HepG2 (cell line): Measurements from ENCODE around the gene RBBP5. TPM values are rescaled to one million over a fixed set of nuclear protein-coding genes. Genes with fewer than 3 reads are reported as not detected.

Source experiments
- ATAC-seq: fragments of 200-7000 bp; cut with Tn5 transposase; 3 replicates; pipeline ENCODE4 v1.9.1; 2020; ENCODE audit warnings: mild to moderate bottlenecking, moderate library complexity
- BruUV-seq: library from RNA; stranded (reverse); fragments of 400-500 nt; replicated peaks from 2 replicates; lab custom pipeline; 2021; lab: Mats Ljungman, UMichigan
- CTCF ChIA-PET: fragments of 300-600 bp; formaldehyde crosslinking; extraction: SDS; loops from one replicate; lab custom pipeline; 2021; ENCODE audit warnings: low total read pairs, inconsistent platforms, low intra/inter-chr PET ratio; lab: Yijun Ruan, JAX
- POLR2A ChIA-PET: fragments of 350-600 bp; sonication (Branson Sonifier 250); formaldehyde crosslinking; loops from one replicate; lab custom pipeline; 2020; ENCODE audit warnings: antibody characterized with exemption, inconsistent platforms; lab: Yijun Ruan, JAX
- DNase-seq: peaks from one replicate; pipeline ENCODE4 v3.0.0-alpha.2; 2015; ENCODE audit warnings: low spot score
- FAIRE-seq: peaks from 3 replicates; lab custom pipeline; 2011; peaks lifted over from hg19 to GRCh38; lab: Jason Lieb, UNC
- H2AFZ ChIP-seq: one replicate; pipeline ENCODE4 v1.6.1; 2011; ENCODE audit warnings: low read length, inconsistent platforms
- H3K27ac ChIP-seq: fragments of 300-600 bp; 3 replicates; pipeline ENCODE4 v1.8.0; 2011; ENCODE audit warnings: mixed run types, mild to moderate bottlenecking, mixed read lengths, low read length, inconsistent platforms; ENCODE audit not compliant: insufficient read depth; ENCODE audit errors: extremely low read length
- H3K27me3 ChIP-seq, 2 experiments: fragments of 200-600 bp in 1 of 2; 2 replicates in 1 of 2; 3 replicates in 1 of 2; pipeline versions ENCODE4 v1.6.0 to v1.8.0; 2011; ENCODE audit warnings: low read length in 2 of 2, mild to moderate bottlenecking in 2 of 2, moderate library complexity in 2 of 2, inconsistent platforms in 1 of 2; ENCODE audit not compliant: insufficient read depth in 2 of 2, control insufficient read depth in 1 of 2
- H3K36me3 ChIP-seq, 2 experiments: fragments of 200-600 bp in 1 of 2; replicated peaks in 1 of 2; 2 replicates in 1 of 2; 3 replicates in 1 of 2; pipeline versions ENCODE4 v1.5.1 to v1.8.0; 2011; ENCODE audit warnings: low read length in 2 of 2, inconsistent platforms in 1 of 2; ENCODE audit not compliant: insufficient read depth in 2 of 2, control insufficient read depth in 1 of 2
- H3K4me1 ChIP-seq: 2 replicates; pipeline ENCODE4 v1.5.1; 2012; ENCODE audit warnings: low read length, inconsistent platforms; ENCODE audit not compliant: insufficient read depth
- H3K4me2 ChIP-seq: 2 replicates; pipeline ENCODE4 v1.6.0; 2011; ENCODE audit warnings: low read depth, low read length, inconsistent platforms
- H3K4me3 ChIP-seq, 3 experiments: fragments of 200-600 bp in 1 of 3; sonication (generic), shearing (Covaris generic) in 1 of 3; replicated peaks in 1 of 3; 2 replicates each; pipeline ENCODE4 v1.5.1; 2011 to 2016; ENCODE audit warnings: low read length in 3 of 3, inconsistent platforms in 2 of 3, low read depth in 2 of 3, mild to moderate bottlenecking in 2 of 3, control low read depth in 1 of 3, mixed read lengths in 1 of 3; ENCODE audit not compliant: insufficient read depth in 1 of 3
- H3K79me2 ChIP-seq: one replicate; pipeline ENCODE4 v1.6.1; 2011; ENCODE audit warnings: low read length, inconsistent platforms; ENCODE audit not compliant: insufficient read depth
- H3K9ac ChIP-seq: 2 replicates; pipeline ENCODE4 v1.6.0; 2011; ENCODE audit warnings: mild to moderate bottlenecking, low read depth, low read length, inconsistent platforms; ENCODE audit not compliant: insufficient read depth
- H3K9me3 ChIP-seq: 2 replicates; pipeline ENCODE4 v1.5.1; 2012; ENCODE audit warnings: mild to moderate bottlenecking, low read length
- H4K20me1 ChIP-seq: 2 replicates; pipeline ENCODE4 v1.6.0; 2011; ENCODE audit warnings: inconsistent platforms, mild to moderate bottlenecking, low read length, moderate library complexity; ENCODE audit not compliant: insufficient read depth
- ATF4 ChIP-seq, 2 experiments: fragments of 450-650 bp in 1 of 2; sonication (generic) in 1 of 2; formaldehyde crosslinking; IDR thresholded peaks; 2 replicates each; pipeline versions ENCODE4 v1.5.0 to v1.8.0; 2020 to 2022; ENCODE audit warnings: mild to moderate bottlenecking in 1 of 2, missing genetic modification reagents in 1 of 2
- BCL6 ChIP-seq: IDR thresholded peaks from 2 replicates; pipeline ENCODE4 v1.6.1; 2016; ENCODE audit warnings: missing genetic modification reagents, missing compliant biosample characterization
- IRF2 ChIP-seq: IDR thresholded peaks from 2 replicates; pipeline ENCODE4 v1.6.1; 2018; ENCODE audit warnings: missing genetic modification reagents, missing compliant biosample characterization
- PRMT3 ChIP-seq: sonication (generic); formaldehyde crosslinking; IDR thresholded peaks from 2 replicates; pipeline ENCODE4 v1.8.1; 2022; ENCODE audit warnings: low read depth, mild to moderate bottlenecking, moderate library complexity, missing genetic modification reagents, borderline replicate concordance
- ZBTB7B ChIP-seq: sonication (generic); formaldehyde crosslinking; IDR thresholded peaks from 2 replicates; pipeline ENCODE4 v1.4.0; 2020; ENCODE audit warnings: missing genetic modification reagents
- ZNF251 ChIP-seq: sonication (generic); formaldehyde crosslinking; IDR thresholded peaks from 2 replicates; pipeline ENCODE4 v1.9.0; 2021; ENCODE audit warnings: mild to moderate bottlenecking, missing genetic modification reagents
- ZNF432 ChIP-seq: sonication (generic); formaldehyde crosslinking; IDR thresholded peaks from 2 replicates; pipeline ENCODE4 v1.5.0; 2020; ENCODE audit warnings: missing genetic modification reagents, mild to moderate bottlenecking, borderline replicate concordance
- ZNF766 ChIP-seq: sonication (generic); formaldehyde crosslinking; IDR thresholded peaks from 2 replicates; pipeline ENCODE4 v1.5.0; 2020; ENCODE audit warnings: missing genetic modification reagents, borderline replicate concordance
- ZNF879 ChIP-seq: sonication (generic); formaldehyde crosslinking; IDR thresholded peaks from 2 replicates; pipeline ENCODE4 v1.8.1; 2023; ENCODE audit warnings: missing genetic modification reagents
- WGBS: methylation state at CpG from one replicate; pipeline ENCODE4 v1.1.6; 2017; ENCODE audit warnings: low lambda C conversion rate; 5-methylcytosine and 5-hydroxymethylcytosine counted together
- in situ Hi-C: cut with HindIII; loops from 2 replicates; pipeline ENCODE4 v1.10.0; 2017; ENCODE audit warnings: low pct_unique_long_range_greater_than_20kb; ENCODE audit not compliant: extremely low pct_ligation_motif_present
- intact Hi-C: fragments of 100-400 bp; cut with micrococcal nuclease; formaldehyde crosslinking; loops from one replicate; pipeline ENCODE4 v1.10.0; 2022; ENCODE audit not compliant: unreplicated experiment
- polyA plus RNA-seq, 8 experiments: library from polyadenylated mRNA; depleted of rRNA in 3 of 8; stranded (reverse) in 7 of 8; unstranded in 1 of 8; fragments of >200 nt; fragmentation: Illumina TruSeq in 4 of 8; extraction: Trizol in 4 of 8; gene quantifications; 2 replicates each; pipeline versions ENCODE4 v1.2.1 to v1.2.3, GENCODE V29; 2011 to 2016; ENCODE audit warnings: low read depth in 4 of 8, missing spikeins in 1 of 8, mixed read lengths in 1 of 8; ENCODE audit not compliant: insufficient read depth in 1 of 8
- total RNA-seq, 5 experiments: library from RNA; depleted of rRNA; stranded (reverse); fragments of >200 nt; fragmentation: Illumina TruSeq; extraction: Trizol; gene quantifications; 2 replicates each; pipeline ENCODE4 v1.2.3, GENCODE V29; 2016; ENCODE audit warnings: low read depth in 1 of 5
- TF ChIP-seq, protein P1 (sequence below): IDR thresholded peaks from 2 replicates; pipeline ENCODE4 v1.6.1; 2016

RBBP5 gene
- total and polyA plus RNA-seq, 2 of the 13 experiments (the other 11 are each of a cell fraction or from before 2014, with no cell fraction given): 6.6 to 17.1 TPM

DNA sequence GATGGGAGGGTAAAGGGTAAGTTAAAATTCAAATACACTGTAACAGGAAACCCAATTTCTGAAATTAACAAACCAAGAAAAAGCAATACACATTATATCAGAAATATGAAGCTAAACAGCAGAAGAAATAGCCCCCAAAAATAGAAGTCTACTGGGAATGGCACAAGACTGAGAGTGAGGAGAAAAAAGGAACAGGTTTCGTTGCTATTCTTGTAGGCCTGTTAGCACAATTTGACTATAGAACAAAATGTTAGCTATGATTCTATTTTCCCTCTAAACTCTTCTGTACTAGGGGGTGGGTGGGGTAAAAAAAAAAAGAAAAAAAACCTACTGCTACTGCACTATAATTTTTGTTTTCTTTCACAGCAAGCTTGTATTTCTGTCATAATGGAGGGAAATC lies 12.5 kb downstream of the RBBP5 start:
- intact Hi-C loops: no loop called here

More for the DNA sequence above, 12.5 kb downstream of the RBBP5 start:
- H3K36me3 ChIP-seq: peaks cover 1 to 42% of the 10 kb centered on the region in 2 experiments; a peak in 4 of 5 replicates
- POLR2A ChIA-PET: interaction anchor here (2.6 kb wide), 1 partner anchor 12 kb away, joined by 8 read pairs; the partner anchor contains the start of gene RBBP5
- no peaks in the 10 kb centered on the region for H3K79me2 ChIP-seq
- no peaks in the 10 kb centered on the region for H3K9me3 ChIP-seq
- H3K9ac ChIP-seq: no peak overlapping the region
- in situ Hi-C loops: no loop called here
- no peaks in the 10 kb centered on the region for H3K4me1 ChIP-seq
- DNase-seq: no peak
- H4K20me1 ChIP-seq: no peaks in the 10 kb centered on the region
- no peak overlapping the region for H2AFZ ChIP-seq
- CTCF ChIA-PET: no interaction called here
- no peaks in the 10 kb centered on the region for H3K27me3 ChIP-seq
- no peak overlapping the region for H3K27ac ChIP-seq
- no peak for TF ChIP-seq BCL6
- no peak for TF ChIP-seq ZBTB7B (CRISPR knock-in tag)
- no peak for TF ChIP-seq ZNF879 (CRISPR knock-in tag)
- TF ChIP-seq, protein P1, sequence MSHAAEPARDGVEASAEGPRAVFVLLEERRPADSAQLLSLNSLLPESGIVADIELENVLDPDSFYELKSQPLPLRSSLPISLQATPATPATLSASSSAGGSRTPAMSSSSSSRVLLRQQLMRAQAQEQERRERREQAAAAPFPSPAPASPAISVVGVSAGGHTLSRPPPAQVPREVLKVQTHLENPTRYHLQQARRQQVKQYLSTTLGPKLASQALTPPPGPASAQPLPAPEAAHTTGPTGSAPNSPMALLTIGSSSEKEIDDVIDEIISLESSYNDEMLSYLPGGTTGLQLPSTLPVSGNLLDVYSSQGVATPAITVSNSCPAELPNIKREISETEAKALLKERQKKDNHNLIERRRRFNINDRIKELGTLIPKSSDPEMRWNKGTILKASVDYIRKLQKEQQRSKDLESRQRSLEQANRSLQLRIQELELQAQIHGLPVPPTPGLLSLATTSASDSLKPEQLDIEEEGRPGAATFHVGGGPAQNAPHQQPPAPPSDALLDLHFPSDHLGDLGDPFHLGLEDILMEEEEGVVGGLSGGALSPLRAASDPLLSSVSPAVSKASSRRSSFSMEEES (CRISPR knock-in tag): no peak
- no peak for TF ChIP-seq ZNF432 (CRISPR knock-in tag)
- TF ChIP-seq ZNF766: no peak
- no peak for TF ChIP-seq ATF4 (CRISPR knock-in tag; IDR thresholded peaks at IDR 0.05)
- TF ChIP-seq PRMT3 (CRISPR knock-in tag): no peak
- TF ChIP-seq IRF2 (CRISPR knock-in tag): no peak
- no peak for TF ChIP-seq ZNF251
- no peak overlapping the region for H3K4me2 ChIP-seq
- BruUV-seq: no TSS peak
- no peak for ATAC-seq
- 90% methylated on average over 1 of the region's 1 CpG for WGBS
- no peak overlapping the region for H3K4me3 ChIP-seq
- FAIRE-seq: no peak
